GM23248 (cell line): ENCODE data around the gene ERI3. TPM values are rescaled to one million over a fixed set of nuclear protein-coding genes. Genes with fewer than 3 reads are reported as not detected.

Experiments
- DNase-seq: peaks from one replicate; pipeline ENCODE4 v3.0.0-alpha.2; 2015
- H2AFZ ChIP-seq: fragments of 200-600 bp; sonication (generic); 2 replicates; pipeline ENCODE4 v1.6.1; 2016; ENCODE audit warnings: antibody characterized with exemption
- H3F3A ChIP-seq: fragments of 200-600 bp; sonication (generic); 2 replicates; pipeline ENCODE4 v1.6.1; 2016; ENCODE audit warnings: mild to moderate bottlenecking, antibody characterized with exemption, mixed run types; ENCODE audit not compliant: insufficient read depth
- H3K27ac ChIP-seq: fragments of 200-600 bp; sonication (generic); 2 replicates; pipeline ENCODE4 v1.5.1; 2016; ENCODE audit warnings: mild to moderate bottlenecking
- H3K27me3 ChIP-seq: fragments of 200-600 bp; sonication (generic); replicated peaks from 2 replicates; pipeline ENCODE4 v1.6.1; 2016; ENCODE audit warnings: mild to moderate bottlenecking; ENCODE audit not compliant: insufficient read depth
- H3K36me3 ChIP-seq: fragments of 200-600 bp; sonication (generic); 2 replicates; pipeline ENCODE4 v1.6.1; 2016; ENCODE audit warnings: low read depth, mild to moderate bottlenecking
- H3K4me1 ChIP-seq: fragments of 200-600 bp; sonication (generic); 2 replicates; pipeline ENCODE4 v1.6.1; 2016; ENCODE audit warnings: mild to moderate bottlenecking; ENCODE audit not compliant: insufficient read depth
- H3K4me2 ChIP-seq: fragments of 200-600 bp; sonication (generic); one replicate; pipeline ENCODE4 v1.6.1; 2016; ENCODE audit warnings: mild to moderate bottlenecking; ENCODE audit not compliant: unreplicated experiment
- H3K4me3 ChIP-seq: fragments of 200-600 bp; sonication (generic); 2 replicates; pipeline ENCODE4 v1.5.1; 2016; ENCODE audit warnings: mild to moderate bottlenecking
- H3K79me2 ChIP-seq: fragments of 200-600 bp; sonication (generic); 2 replicates; pipeline ENCODE4 v1.6.1; 2016; ENCODE audit warnings: mild to moderate bottlenecking; ENCODE audit not compliant: insufficient read depth
- H3K9ac ChIP-seq: fragments of 200-600 bp; sonication (generic); 2 replicates; pipeline ENCODE4 v1.6.1; 2016; ENCODE audit warnings: mild to moderate bottlenecking
- H3K9me2 ChIP-seq: fragments of 200-600 bp; sonication (generic); 2 replicates; pipeline ENCODE4 v1.6.1; 2016; ENCODE audit warnings: mixed run types, mild to moderate bottlenecking, moderate library complexity; ENCODE audit not compliant: insufficient read depth
- H3K9me3 ChIP-seq: fragments of 200-600 bp; sonication (generic); one replicate; pipeline ENCODE4 v1.6.1; 2017; ENCODE audit warnings: low read depth
- H4K20me1 ChIP-seq: fragments of 200-600 bp; sonication (generic); 2 replicates; pipeline ENCODE4 v1.6.0; 2016; ENCODE audit not compliant: insufficient read depth
- EZH2 ChIP-seq: fragments of 200-600 bp; sonication (generic); IDR thresholded peaks from 2 replicates; pipeline ENCODE4 v1.6.1; 2018; ENCODE audit warnings: antibody characterized with exemption, mild to moderate bottlenecking; ENCODE audit not compliant: insufficient read depth, poor library complexity, severe bottlenecking
- EZH2phosphoT487 ChIP-seq: fragments of 200-600 bp; sonication (generic); IDR thresholded peaks from 2 replicates; pipeline ENCODE4 v1.6.1; 2018; ENCODE audit warnings: antibody characterized with exemption, moderate library complexity, mild to moderate bottlenecking, low read depth; ENCODE audit not compliant: insufficient read depth
- WGBS, 2 experiments: methylation state at CpG; one replicate each; pipeline ENCODE4 v1.1.6; 2015 to 2017; ENCODE audit warnings: low lambda C conversion rate in 2 of 2, low coverage in 1 of 2; ENCODE audit errors: missing lambda C conversion rate in 2 of 2; 5-methylcytosine and 5-hydroxymethylcytosine counted together
- in situ Hi-C: fragments of 300-500 bp; cut with MboI; formaldehyde crosslinking; loops from 2 replicates; pipeline ENCODE4 v1.15.0; 2020
- polyA plus RNA-seq: library from polyadenylated mRNA; unstranded; fragments of >200 nt; fragmentation: Nextera tagmentation; extraction: Ambion mirVana; gene quantifications from 2 replicates; pipeline ENCODE4 v1.2.1, GENCODE V29; 2016
- total RNA-seq: library from RNA; depleted of rRNA; stranded (reverse); fragments of >200 nt; shearing (Covaris generic); gene quantifications from 2 replicates; pipeline ENCODE4 v1.2.3, GENCODE V29; 2014

The ERI3 gene
- total and polyA plus RNA-seq, 2 experiments from 2014 or later: 51.2 to 83.4 TPM

DNA sequence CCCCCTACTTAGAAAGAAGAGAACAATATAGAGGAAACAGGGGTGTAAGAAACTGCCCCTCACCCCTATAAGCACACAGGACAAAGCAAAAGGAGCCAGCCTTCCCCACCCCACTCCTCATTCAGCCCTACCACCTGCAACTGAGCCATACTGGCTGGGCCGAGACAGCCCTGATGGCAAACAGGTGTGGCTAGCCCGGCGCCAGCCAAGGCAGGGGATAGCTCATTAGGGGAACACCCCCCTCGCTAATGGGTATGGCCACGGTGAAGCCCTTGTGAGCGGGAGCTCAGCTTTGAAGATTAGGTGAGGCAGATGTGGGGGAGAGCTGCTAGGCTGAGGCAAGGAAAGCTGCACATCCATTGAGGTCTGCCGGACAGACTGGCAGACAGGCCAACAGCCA is 65.5 kb downstream of the ERI3 start:
- Histone ChIP-seq H2AFZ (no peak overlapping the region), H3K79me2 (no peaks in the 10 kb centered on the region), H3K9me2 (no peaks in the 10 kb centered on the region), H3K4me3 (no peak overlapping the region), H3F3A (no peaks in the 10 kb centered on the region), H3K4me1 (peaks cover 4% of the 10 kb centered on the region), H3K27ac (no peak overlapping the region), H3K4me2 (no peak overlapping the region), H3K27me3 (no peaks in the 10 kb centered on the region), H3K36me3 (peaks cover 9% of the 10 kb centered on the region; the same call in 1 of the 2 replicates), H3K9ac (no peak overlapping the region), H3K9me3 (no peaks in the 10 kb centered on the region), H4K20me1 (no peaks in the 10 kb centered on the region)
- 69 to 73% methylated on average over 7 of the region's 7 CpGs for WGBS, 2 experiments
- DNase-seq: no peak
- no peak for TF ChIP-seq EZH2
- TF ChIP-seq EZH2phosphoT487: no peak
- in situ Hi-C loops: no loop called here

DNA sequence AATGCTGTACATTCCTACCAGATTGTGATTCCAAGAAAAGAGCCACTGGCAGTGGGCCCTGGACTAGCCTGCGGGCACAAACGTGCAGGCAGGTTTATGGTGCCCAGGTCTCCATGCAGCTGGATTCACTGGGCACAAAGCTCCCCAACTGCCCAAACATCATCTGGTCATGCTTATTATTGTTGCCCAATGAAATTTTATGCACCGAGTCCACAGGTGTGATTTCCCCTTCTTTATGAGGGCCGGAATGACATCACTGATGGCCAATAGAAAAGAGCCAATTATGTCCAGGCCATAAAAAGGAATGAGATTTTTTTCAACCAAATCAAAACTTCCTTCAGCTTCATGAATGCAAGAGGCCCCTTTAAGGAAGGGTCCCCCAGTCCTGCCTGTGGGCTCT is 66.2 kb downstream of the ERI3 start:
- no peaks in the 10 kb centered on the region for H3K79me2 ChIP-seq
- no peaks in the 10 kb centered on the region for H4K20me1 ChIP-seq
- no peaks in the 10 kb centered on the region for H3K9me3 ChIP-seq
- no peak overlapping the region for H3K4me2 ChIP-seq
- H3K27ac ChIP-seq: no peak overlapping the region
- H3K9me2 ChIP-seq: no peaks in the 10 kb centered on the region
- no peaks in the 10 kb centered on the region for H3K27me3 ChIP-seq
- H2AFZ ChIP-seq: no peak overlapping the region
- TF ChIP-seq EZH2 (no peak), EZH2phosphoT487 (no peak)
- peaks cover 9% of the 10 kb centered on the region; the same call in 1 of the 2 replicates for H3K36me3 ChIP-seq
- H3F3A ChIP-seq: no peaks in the 10 kb centered on the region
- H3K9ac ChIP-seq: no peak overlapping the region
- no peaks in the 10 kb centered on the region for H3K4me1 ChIP-seq
- 87 to 89% methylated on average over 4 of the region's 4 CpGs for WGBS, 2 experiments
- no peak for DNase-seq
- no peak overlapping the region for H3K4me3 ChIP-seq
- in situ Hi-C loops: no loop called here

DNA sequence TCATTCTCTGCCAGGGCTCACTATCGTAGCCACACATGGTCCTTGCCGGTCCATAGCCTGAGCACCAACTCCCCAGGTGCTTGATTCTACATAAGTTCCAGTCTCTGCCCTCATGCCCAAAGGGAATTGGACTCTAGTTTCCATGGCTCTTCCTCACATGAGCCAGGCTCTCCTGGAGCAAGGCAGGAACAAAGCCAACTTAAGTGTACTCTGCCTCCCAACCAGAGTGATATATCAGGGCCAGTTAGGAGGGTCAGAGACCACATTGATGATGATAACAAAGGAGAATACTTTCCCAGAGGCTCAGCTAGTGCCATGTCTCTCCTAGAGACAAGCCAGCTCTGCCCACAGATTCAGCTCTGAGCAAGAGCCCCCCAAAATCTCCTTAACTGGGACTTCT is 70.9 kb downstream of the ERI3 start:
- DNase-seq: no peak
- WGBS, 2 experiments: 100% methylated on average over 2 of the region's 2 CpGs
- Histone ChIP-seq H3K27ac (no peak overlapping the region), H3K27me3 (no peaks in the 10 kb centered on the region), H3F3A (no peaks in the 10 kb centered on the region), H4K20me1 (no peaks in the 10 kb centered on the region), H3K4me2 (no peak overlapping the region), H3K9me2 (no peaks in the 10 kb centered on the region), H3K9ac (no peak overlapping the region), H3K4me3 (no peak overlapping the region), H3K4me1 (no peaks in the 10 kb centered on the region), H3K9me3 (no peaks in the 10 kb centered on the region), H2AFZ (no peak overlapping the region), H3K79me2 (no peaks in the 10 kb centered on the region), H3K36me3 (peaks cover 9% of the 10 kb centered on the region; the same call in 1 of the 2 replicates)
- in situ Hi-C loops: no loop called here
- TF ChIP-seq EZH2phosphoT487 (no peak), EZH2 (no peak)

DNA sequence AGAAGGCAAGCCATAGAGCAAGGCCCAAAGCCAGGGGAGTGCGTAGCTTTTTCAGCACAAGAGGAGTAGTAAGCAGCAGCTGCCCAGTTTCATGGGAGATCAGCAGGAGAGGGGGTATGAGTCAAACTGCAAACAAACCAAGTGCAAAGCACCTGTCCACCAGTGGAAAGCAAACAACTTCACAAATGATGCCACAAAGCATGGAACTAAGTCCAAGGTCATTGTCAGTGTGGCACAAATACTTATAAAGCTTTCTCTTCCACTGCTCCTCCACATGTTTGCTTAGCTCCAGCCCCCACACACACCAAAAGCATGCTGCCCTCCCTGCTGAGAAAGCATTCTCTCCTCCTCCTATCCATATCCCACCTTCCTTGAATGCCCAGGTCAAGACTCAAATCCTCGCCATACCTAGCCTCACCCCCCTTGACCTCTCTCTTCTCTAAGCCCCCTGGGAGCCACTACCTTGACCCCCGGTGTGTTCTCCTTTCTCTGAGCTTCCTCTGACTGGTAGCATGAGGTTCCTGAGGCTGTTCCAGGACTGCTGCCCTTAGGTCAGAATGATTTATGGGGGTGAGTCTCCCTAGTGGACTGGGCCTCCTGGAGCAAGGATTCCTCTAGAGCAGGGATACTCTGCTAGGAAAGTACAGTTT is 71.4 kb downstream of the ERI3 start:
- H3F3A ChIP-seq: no peaks in the 10 kb centered on the region
- peaks cover 9% of the 10 kb centered on the region; the same call in 1 of the 2 replicates for H3K36me3 ChIP-seq
- H3K27me3 ChIP-seq: no peaks in the 10 kb centered on the region
- H3K4me3 ChIP-seq: no peak overlapping the region
- H3K4me1 ChIP-seq: no peaks in the 10 kb centered on the region
- no peak overlapping the region for H2AFZ ChIP-seq
- in situ Hi-C loops: no loop called here
- no peak overlapping the region for H3K4me2 ChIP-seq
- no peak overlapping the region for H3K9ac ChIP-seq
- H3K27ac ChIP-seq: no peak overlapping the region
- H3K9me3 ChIP-seq: no peaks in the 10 kb centered on the region
- WGBS, 2 experiments: 86% methylated on average over 3 of the region's 3 CpGs
- TF ChIP-seq EZH2phosphoT487: no peak
- no peak for TF ChIP-seq EZH2
- H3K9me2 ChIP-seq: no peaks in the 10 kb centered on the region
- no peaks in the 10 kb centered on the region for H3K79me2 ChIP-seq
- DNase-seq: no peak
- no peaks in the 10 kb centered on the region for H4K20me1 ChIP-seq
